GM21786 (cell line): ENCODE data around the gene NUP153.

Experiments used
- ATAC-seq: cut with Tn5 transposase; IDR thresholded peaks from one replicate; pipeline ENCODE4 v1.9.1; 2021; ENCODE audit not compliant: unreplicated experiment

The NUP153 gene

DNA sequence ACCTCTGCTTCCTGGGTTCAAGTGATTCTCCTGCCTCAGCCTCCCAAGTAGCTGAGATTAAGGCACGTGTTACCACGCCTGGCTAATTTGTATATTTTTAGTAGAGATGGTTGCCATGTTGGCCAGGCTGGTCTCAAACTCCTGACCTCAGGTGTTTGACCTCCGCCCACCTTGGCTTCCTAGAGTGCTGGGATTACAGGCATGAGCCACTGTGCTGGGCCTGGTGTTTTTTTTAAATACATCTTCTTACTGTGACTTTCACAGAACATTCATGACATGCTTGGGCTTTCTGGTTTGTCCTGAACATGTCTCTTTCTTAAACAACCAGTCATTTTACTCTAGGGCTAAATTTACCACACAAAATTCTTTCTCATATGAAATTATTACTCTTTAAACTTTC lies 141.3 kb downstream of the NUP153 start:
- ATAC-seq = no peak
